ENCODE data around the gene CLEC4E.

GRCh38 chr12:8581098-8581784 is 40.5 kb upstream of the CLEC4E start:
- TF ChIP-seq EP300 (IDR thresholded peaks at IDR 0.05), result no peak
- TF ChIP-seq, protein P1, sequence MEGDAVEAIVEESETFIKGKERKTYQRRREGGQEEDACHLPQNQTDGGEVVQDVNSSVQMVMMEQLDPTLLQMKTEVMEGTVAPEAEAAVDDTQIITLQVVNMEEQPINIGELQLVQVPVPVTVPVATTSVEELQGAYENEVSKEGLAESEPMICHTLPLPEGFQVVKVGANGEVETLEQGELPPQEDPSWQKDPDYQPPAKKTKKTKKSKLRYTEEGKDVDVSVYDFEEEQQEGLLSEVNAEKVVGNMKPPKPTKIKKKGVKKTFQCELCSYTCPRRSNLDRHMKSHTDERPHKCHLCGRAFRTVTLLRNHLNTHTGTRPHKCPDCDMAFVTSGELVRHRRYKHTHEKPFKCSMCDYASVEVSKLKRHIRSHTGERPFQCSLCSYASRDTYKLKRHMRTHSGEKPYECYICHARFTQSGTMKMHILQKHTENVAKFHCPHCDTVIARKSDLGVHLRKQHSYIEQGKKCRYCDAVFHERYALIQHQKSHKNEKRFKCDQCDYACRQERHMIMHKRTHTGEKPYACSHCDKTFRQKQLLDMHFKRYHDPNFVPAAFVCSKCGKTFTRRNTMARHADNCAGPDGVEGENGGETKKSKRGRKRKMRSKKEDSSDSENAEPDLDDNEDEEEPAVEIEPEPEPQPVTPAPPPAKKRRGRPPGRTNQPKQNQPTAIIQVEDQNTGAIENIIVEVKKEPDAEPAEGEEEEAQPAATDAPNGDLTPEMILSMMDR (IDR thresholded peaks at IDR 0.05), result no peak
- TF ChIP-seq POLR2A (IDR thresholded peaks at IDR 0.05), result no peak

Data from sigmoid colon (tissue), 4 donors.